HG02938 (cell line): Measurements from ENCODE around the gene LRIG1.
A peak's percentile ranks its signal among the peaks of the same experiment; 100 is the strongest.

Source experiments
- ATAC-seq: cut with Tn5 transposase; IDR thresholded peaks from one replicate; pipeline ENCODE4 v1.9.1; 2021; ENCODE audit warnings: mild to moderate bottlenecking, moderate library complexity; ENCODE audit not compliant: unreplicated experiment

Gene LRIG1

DNA sequence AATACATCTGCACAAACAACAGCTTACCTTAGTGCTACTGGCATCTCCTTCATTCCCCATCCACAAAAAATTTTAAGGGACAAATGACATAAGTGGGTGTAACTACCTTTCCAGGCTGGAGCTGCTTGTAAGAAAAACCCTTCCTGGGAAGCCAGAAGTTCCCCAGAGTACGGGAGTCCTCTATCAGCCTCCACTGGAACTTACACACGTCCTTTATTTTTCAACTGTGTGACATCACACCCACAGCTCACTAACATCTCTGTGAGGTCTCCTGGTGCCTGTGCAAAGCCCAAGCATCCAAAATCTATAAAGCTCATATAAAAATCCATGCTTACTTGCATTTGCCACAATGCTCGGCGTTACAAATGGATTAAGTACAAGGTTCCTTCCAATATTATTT lies 27.6 kb downstream of the LRIG1 start:
- ATAC-seq = no peak

DNA sequence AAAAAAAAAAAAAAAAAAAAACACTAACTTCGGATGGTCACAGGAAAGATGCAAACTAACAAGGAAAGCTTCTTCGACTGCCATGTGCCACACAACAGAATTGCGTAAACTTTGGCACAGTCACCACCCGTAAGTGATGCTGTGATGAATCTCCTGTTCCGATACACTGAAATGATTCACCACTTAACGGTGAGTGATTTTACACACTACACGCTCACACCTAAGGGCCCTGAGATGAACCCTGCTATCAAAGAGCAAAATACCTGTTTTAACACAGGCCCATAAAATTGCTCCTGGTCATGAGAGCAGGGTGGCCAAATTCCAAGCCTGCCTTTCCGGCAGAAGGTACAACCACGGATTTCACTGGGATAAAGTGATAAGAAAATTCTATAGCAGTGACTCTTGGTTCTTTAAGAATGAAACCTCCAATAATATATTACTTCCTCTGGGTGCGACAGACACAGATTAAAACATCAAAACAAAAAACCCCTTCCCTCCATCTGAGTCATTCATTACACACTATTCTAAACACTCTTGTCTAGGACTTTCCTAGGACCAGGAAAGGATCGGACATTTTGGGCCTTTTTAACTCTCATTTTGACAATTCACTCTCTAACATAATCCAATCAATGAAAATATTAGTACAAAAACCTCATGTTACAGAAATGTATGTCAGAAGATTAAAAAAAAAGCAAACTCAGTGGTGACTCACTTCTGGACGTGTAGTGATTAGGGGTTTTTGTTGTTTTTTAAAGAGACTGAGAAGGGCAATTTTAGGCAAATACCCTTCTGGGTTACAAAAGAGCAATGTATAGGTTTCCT lies 28.3 kb downstream of the LRIG1 start:
- ATAC-seq = peak; percentile 58

DNA sequence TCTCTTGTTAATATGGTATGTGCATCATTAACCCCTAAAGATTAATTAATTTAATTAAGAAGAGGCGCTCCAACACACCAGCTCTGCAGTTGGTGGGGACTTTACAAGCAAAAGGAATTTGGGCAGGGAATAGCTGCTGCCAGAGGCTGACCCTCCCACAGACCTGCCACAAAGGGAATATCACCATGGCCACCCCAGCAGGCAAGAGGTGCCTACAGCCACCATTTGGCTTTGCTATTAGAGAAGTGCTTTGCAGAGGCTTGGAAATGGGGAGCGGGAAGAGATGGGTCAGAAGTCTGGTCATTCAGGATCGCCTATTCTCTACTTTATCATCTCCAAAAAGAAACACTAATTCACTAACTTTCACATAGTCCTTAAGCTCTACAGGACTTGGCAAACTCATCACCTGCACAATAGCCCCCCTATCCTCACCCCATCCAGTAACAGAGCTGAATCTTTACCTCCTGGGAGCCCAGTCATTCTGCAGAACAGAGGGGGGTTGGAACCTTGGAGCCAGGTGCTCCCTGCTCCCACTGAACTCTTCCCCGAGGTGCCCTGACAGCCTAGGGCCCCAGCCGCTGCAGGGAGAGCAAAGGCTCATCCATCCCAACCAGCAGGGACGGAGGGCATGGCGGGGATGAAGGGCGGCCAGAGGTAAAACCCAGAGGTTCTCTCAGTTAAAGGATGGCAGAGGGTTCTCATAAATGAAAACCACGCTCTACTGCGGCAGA lies 29.7 kb downstream of the LRIG1 start:
- no peak for ATAC-seq

DNA sequence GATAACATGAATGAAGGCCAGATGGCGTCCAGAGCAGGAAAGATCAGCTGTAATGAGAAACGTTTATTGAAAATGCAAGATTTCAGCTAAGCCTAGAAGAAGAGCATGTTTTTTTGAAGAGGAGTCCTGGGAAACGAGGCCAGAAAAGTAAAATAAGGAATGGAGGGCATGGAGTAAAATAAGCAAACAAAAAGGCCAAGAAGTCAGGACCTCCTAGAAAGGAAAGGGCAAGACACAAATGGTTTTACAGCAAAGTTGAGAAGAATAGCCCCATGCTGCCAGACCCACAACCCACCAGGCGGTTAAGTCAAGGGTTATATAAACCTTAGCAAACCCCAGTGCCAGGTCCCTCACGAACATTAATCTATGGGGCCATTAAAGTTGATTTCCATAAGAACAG lies 30.5 kb downstream of the LRIG1 start:
- ATAC-seq = no peak

DNA sequence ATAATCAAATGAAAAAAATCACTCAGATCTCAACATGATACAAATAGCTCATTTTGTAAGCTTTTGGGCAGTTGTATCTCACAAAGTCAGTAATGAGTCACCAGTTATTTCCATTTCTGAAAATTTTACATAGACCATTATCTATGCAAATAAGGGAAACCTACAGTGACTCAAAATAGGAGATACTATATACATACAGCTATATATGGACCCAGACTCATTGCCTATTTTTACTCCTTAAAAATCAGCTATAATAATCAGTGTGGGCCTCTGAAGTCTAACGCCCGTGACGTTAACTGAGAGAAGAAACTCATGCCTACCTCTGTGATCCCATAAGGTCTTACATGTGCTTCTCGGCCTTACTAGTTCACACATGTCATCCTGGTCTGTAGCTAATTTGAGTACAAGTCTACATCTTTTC lies 31.6 kb downstream of the LRIG1 start:
- ATAC-seq = peak; percentile 74

DNA sequence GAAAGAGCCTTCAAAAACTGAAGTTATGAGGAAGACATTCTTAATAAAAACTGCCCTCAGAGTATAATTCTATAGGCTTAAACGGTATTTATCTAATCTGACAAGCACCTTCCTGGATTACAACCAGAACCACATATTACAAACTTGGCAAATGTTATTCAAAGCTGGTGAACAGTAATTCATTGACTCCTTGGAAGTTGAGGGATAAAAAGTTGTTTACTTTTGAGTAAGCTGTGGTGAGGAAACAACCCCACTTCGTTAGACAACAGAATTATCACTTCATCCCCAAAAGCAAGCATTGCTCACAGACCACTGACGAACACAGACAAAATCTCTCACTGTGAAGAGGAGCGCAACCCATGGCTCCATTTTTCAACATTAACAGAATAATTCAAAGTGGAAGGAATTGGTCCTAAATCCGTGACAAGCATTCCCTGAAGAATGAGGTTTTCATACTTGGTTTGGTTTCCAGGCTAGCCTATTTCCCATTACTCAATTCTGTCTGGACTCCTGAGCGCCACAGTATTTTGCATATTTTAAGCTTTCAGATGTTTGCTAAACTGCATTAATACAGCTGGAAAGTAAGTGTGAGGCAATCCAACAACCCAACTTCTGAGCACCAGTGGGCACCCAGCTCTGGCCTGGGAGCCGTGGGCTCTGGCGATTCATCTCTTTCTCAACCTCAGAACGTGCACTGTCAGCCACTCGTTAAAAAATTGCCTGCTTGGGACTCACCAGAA lies 32.7 kb downstream of the LRIG1 start:
- ATAC-seq = no peak

DNA sequence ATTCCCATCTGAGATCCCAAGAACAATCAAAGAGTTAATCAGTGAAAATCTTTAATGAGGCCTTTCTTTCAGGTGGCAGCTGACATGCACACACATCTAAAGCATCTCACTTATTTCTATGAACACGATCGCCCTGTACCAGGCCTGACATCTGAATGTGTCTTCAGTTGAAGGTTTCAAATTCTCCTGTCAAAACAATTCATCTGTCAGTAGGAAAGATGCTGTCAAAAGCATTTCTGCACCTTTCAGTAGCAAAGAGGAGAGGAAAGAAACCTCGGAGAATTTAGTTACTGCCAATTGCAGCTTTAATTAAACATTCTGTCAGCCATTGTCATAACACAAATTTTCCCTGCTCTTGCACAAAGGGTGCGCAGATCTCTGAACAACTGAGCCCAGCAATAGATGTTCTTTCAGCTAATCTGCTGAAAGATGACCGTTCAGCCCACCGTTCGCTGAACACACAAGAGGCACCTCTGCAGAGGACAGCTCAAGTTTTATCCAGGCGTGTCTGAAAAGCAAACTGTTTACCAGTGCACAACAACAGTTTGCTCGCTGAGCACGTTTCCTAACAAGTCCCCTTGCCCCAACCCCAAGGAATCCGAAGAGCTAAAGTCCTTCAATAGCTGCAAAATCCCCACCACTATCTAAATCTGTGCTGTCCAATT lies 34.1 kb downstream of the LRIG1 start:
- no peak for ATAC-seq

DNA sequence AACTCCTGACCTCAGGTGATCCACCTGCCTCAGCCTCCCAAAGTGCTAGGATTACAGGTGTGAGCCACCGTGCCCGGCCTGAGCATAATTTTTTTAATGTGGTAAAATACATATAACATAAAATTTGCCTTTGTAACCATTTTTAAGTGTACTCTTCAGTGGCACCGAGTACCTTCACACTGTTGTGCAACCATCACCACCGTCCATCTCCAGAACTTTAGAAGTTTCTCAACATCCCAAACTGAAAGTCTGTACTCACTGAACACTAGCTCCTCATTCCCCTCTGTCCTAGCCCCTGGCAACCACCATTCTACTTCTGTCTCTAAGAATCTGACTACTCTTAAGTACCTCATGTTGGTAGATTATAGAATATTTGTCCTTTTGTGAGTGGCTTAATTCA lies 35.2 kb downstream of the LRIG1 start:
- no peak for ATAC-seq

DNA sequence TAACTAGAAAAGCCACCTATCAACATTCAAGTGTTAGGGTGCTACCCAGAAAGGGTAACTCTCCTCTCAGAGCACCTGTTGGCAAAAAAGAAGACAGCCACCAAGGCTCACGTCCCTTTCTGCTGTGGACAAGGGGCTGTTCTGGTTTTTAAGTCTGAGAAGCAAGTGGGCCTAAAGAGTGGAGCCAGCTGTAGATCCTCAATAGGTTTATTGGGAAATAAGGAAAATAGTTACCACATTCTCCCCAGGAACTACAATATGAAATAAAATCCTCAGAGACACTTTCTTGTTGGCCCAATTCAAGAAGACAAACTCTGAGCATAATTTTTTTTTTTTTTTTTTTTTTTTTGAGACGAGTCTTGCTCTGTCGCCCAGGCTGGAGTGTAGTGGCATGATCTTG lies 35.8 kb downstream of the LRIG1 start:
- ATAC-seq = no peak

DNA sequence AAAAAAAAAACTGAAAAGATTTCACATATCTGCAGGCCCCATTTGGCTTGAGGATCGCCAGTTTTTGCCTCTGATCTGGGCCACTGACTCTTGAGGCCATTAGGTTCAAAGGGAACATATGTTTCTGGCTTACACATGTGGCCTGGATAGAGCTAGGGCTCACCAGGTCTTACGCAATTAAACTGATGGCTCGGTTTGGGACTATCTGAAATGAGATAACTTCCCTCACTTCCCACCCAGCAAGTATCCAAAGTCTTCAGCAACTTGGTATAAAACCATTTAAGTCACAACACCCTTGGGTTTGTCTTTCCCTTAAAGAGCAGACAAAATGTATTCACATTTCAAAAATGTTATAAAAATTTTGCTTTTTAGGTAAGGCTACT lies 36.3 kb downstream of the LRIG1 start:
- no peak for ATAC-seq

DNA sequence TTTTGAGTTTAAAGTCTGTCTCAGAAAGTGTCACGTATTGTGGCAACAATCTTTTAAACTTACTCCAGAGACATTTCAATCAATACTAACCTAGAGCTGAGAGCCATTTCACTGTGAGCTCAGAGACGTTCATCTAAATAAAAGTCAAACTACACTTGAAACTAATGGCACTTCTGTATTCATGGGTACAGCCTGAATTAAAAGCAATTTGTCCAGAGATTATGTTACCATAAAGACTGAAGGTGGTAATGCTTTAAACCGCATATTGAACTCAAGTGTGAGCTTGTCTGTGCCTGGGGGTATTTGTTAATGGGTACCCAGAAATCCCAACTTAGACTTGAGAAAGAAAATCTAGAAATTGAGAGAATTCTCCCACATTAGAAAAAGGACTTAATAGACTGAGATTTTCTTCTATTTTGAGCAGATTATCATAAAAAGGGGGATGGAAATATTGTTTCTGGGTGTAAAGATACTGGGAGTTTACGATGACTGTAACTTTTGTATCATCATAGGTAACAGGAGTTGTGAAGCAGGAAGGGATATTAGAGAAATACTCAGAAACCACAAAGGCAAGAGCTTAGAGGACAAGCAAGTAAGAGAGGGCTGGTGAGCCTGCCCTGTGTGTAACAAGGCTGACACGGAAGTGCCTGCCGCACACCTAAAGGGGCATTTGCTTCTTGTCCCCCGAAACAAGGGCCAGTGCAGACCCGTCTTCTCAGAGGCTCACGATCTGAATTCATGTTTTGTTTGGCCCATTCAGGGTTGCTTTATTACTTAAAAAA lies 36.9 kb downstream of the LRIG1 start:
- no peak for ATAC-seq

DNA sequence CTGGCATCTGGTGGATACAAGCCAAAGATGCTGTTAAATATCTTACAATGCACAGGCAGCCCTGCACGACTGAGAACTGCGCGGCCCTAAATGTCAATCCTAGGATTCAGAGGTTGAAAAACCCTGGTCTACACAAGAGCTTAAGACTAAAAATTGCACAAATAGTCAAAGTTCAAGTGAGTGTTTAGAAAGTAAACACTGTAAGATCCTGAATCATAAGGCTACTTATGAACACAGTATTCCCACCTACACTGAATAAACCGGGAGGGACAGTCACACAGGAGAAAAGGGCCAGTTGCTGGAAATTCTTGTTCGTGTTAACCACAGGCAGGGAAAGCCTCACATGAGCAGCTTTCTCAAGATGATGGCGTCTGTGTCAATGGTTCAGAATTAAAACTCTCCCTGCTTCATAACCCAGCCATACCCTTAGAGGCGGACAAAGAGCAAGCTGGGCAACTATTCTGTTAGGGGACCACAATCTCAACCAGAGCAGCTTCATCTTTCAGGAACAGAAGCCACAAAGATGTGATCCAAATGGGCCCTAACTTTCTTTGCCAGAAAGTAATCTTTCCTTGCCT lies 37.7 kb downstream of the LRIG1 start:
- ATAC-seq = no peak

DNA sequence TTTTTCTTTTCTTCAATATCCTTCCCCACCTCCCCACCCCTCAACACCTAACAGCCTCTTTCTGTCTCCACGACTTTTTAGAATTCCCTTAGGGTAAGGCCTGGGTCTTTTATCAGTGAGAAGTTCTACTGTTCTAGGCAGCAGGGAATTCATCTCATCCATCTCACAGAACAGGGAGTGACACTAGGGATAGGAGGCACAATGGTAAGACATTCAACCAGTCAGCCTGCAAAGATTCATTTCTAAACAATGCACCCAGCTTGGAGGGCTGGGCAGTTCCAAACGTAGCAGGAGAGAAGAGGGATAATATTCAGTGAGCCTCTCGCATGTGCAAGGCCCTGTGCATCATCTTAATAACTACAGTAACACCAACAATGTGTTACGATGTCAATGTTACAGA lies 43.6 kb downstream of the LRIG1 start:
- no peak for ATAC-seq

DNA sequence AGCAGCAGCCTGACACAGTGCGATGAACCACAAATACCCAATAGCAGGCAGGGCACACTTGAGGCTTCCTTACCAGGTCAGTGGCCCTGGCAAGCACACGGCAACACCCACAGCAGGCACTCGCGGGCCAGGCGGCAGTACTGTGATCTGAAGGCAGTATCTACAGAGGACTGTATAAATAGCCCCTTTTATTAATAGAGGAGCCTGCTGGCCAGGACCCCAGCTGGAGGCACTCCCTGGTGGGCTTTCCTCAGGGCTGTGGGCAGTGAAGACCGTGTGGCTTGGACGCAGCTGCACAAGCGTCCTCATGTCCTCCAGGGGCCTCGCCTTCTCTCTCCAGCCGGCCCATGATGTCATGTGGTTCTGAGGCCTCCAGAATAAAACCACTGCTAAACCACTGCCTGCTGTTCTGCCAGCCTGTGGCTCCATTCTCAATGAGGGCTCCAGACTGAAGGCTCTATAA lies 44.1 kb downstream of the LRIG1 start:
- no peak for ATAC-seq

DNA sequence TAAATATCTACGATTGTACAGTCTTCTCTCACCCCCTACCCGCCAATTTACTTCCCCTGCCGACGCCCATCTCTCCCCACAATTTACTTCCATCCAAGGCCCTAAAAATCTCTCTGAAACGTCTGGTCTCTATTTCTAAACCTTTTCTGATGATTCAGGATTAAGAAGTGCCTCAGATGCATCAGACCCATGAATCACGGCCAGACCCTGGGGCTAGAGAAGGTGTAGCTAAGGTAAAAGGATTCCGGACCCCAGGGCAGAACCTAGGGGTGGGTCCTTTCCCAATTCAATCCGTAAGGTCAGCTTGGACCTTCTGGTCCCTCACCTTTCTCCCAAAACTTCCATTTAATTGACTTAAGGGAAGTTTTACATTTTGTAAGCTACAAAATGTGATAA lies 46.4 kb downstream of the LRIG1 start:
- no peak for ATAC-seq

DNA sequence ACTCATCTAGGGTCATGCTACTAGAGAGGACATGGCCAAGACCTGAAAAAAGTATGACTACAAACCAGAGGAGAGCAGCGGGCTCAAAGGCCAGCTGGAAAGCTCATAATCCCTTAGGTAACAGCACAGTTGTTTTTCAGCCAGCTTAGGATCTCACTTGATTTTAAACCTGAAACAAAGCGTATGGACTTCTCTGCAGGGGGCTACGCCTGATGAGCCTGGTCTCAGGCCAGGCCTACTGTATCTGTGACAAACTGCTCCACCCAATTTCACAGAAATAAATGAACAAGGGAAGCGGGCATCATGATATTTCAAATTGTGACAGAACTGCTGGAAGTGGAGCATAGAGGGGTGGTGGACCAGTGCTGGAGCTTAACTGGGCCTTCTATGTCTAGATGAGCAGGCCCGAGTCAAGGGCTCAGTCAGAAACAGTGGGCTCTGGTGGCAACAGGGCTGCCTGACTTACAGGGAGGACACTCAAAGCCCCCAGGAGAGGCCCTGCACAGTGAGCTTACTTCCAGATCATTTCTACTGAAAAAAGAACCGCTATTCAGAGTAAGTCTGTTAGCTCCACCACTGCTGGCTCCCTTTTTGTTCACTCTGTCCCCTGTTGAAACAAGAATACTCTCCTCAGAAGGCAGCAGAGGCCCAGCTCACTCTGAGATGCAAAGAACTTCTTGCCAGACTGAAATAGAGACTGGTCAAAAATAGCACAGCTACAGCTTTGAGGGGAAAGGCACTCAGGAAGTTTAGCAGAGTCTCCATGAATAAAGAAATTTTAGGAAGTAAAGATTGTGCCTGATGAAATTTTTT lies 47.0 kb downstream of the LRIG1 start:
- ATAC-seq = no peak

DNA sequence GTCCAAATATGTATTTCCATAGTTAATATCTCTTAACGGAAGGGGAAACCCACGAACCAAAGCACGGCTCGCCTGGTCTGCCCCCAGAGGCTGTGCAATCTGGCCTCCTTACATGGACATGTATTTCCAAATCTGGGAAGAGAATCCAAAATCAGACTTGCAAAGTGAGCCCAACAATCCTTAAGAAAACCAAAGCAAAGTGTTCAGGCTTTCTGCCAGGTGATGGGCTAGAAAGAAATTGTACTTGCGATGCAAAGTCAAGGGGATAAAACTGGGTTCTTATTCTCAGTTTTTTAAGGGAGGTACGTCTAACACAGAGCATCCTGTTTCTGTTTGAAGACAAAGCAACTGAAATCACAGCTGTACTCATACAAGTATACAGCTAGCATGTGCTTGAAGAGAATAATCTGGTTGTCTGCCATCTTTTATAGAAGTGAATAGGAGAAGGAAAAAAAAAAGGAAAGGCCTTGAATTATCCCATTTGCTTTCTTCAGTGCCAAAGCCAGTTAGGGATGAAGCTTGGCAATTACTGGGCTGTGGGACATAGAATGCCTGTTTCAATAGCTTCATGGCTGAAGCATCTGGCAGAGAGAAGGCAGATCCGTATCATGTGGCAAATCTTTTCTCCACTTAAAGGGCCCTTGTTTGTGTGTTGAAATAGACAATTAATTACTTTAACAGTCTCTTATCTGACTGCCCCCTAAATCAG lies 48.4 kb downstream of the LRIG1 start:
- no peak for ATAC-seq

DNA sequence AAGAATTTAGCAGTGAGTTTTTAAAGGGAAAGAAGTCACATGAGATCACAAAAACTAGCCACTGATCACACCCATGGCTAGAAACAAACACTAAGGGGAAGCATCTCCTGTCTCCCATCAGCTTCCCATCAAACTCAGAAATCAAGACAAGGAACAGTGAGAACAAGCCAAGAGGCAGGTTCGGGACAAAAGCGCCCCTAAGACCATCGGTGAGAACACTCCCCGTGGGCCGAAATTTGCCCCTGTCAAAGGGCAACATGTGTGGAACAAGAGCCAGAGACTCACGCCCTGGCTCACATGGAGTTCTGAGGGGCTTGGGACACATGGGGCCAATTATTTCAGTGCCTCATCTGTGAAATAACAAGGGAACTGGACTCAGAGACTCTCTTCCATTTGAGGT lies 49.1 kb downstream of the LRIG1 start:
- no peak for ATAC-seq
